ENCODE measurements around the gene ZNF518A.

- TF ChIP-seq, protein P1, sequence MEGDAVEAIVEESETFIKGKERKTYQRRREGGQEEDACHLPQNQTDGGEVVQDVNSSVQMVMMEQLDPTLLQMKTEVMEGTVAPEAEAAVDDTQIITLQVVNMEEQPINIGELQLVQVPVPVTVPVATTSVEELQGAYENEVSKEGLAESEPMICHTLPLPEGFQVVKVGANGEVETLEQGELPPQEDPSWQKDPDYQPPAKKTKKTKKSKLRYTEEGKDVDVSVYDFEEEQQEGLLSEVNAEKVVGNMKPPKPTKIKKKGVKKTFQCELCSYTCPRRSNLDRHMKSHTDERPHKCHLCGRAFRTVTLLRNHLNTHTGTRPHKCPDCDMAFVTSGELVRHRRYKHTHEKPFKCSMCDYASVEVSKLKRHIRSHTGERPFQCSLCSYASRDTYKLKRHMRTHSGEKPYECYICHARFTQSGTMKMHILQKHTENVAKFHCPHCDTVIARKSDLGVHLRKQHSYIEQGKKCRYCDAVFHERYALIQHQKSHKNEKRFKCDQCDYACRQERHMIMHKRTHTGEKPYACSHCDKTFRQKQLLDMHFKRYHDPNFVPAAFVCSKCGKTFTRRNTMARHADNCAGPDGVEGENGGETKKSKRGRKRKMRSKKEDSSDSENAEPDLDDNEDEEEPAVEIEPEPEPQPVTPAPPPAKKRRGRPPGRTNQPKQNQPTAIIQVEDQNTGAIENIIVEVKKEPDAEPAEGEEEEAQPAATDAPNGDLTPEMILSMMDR (conservative IDR thresholded peaks at IDR 0.05 in 1 of 2, IDR thresholded peaks at IDR 0.05 in 1 of 2; ENCODE audit: extremely low read depth in 1 of 2, insufficient read depth in 1 of 2, low read depth in 1 of 2, low read length in 2 of 2): no peak
- no peak for TF ChIP-seq EZH2 (IDR thresholded peaks at IDR 0.05; ENCODE audit: borderline replicate concordance, low read length)
Observed at GRCh38 chr10:96208271-96208670, 78.2 kb downstream of the ZNF518A start.

All from mammary epithelial cell (primary cell).